Measurements from ENCODE around the gene RAB40B.

Gene RAB40B

DNA sequence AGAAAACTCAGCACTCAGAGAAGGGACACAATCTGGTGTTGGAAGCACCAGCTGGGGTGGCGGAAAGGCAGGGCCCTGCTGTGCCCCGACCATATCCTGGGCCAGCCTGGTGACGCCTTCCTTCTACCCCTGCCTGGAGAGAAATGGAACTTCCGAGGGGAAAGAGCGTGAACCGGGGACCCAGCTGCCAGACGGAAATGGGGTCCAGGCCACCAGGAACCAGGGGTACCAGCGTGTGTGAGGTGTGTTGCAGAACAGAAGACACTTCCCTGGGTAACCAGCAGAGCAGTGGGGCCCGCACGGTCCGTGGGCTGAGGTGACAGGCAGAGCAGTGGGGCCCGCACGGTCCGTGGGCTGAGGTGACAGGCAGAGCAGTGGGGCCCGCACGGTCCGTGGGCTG lies 6.8 kb downstream of the RAB40B start:
- no peak for ATAC-seq

DNA sequence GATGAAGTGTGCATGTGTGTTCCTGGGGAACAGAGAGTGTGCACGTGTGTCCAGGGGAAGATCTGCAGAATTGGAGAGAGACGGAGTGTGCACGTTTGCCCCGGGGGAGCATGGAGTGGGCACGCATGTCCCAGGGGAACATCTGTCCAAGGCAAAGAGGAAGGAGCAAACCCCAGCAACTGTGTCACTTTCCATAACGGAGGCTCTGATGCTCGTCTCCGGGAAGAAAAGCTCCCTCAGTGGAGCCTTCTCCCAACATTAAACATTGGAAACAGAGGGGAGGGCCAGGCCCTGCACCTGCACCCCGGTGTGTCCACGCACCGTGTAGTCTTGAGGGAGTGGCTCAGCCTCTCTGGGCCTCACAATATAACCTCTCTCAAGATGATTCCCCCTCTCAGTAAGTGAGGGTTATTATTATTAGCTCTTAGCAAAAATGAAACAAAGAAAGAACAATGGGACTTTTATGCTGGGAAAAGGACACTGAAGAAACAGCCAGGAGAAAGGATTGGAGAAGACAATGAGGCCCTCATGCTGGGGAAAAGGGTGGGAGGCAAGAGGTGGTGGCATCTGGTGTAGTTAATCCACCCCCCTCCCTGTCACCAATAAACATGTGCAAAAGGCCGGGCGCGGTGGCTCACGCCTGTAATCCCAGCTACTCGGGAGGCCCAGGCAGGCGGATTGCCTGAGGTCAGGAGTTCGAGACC lies 7.6 kb downstream of the RAB40B start:
- ATAC-seq = no peak

DNA sequence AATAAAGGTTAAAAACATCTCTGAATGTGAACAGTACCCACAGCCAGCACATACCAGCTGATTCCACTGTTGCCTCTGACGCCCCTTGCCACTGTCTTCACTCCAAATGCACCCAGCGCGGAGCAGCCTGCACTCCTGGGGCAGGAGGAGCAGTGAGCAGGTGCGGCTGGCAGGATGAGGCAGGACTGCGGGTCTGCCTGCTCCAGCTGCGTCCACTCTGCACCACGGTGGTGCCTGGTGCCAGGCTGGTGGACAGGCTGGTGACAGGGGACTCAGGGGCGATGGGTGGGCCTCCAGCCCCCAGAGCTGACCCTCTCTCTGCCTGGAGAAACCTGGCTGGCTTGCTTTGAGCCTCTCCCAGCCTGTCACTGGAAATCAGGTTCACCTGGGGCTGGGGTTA lies 9.4 kb downstream of the RAB40B start:
- no peak for ATAC-seq

- no peak for ATAC-seq
Measured at GRCh38 chr17:82687871-82688270, 10.6 kb downstream of the RAB40B start.

DNA sequence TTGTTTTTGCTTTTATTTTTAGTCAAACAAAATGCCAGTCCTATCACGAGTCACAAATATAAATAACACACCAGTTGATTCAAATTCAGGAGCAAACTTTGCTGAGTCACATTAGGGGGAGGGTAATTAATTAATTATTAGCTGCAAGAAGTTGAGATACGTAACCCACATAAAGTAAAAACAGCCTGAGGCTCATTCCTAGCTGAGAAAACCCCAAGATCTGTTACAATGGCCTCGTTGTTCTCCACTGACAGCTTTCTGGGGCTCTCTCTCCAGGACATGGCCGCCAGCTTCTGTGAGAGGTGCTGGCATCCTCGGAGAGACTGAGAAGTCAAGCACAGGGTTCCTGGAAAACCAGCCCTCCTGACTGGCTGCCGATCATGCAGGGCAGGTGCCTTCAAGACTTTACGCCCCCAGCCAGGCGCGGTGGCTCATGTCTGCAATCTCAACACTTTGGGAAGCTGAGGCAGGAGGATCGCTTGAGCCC lies 11.1 kb downstream of the RAB40B start:
- no peak for ATAC-seq

DNA sequence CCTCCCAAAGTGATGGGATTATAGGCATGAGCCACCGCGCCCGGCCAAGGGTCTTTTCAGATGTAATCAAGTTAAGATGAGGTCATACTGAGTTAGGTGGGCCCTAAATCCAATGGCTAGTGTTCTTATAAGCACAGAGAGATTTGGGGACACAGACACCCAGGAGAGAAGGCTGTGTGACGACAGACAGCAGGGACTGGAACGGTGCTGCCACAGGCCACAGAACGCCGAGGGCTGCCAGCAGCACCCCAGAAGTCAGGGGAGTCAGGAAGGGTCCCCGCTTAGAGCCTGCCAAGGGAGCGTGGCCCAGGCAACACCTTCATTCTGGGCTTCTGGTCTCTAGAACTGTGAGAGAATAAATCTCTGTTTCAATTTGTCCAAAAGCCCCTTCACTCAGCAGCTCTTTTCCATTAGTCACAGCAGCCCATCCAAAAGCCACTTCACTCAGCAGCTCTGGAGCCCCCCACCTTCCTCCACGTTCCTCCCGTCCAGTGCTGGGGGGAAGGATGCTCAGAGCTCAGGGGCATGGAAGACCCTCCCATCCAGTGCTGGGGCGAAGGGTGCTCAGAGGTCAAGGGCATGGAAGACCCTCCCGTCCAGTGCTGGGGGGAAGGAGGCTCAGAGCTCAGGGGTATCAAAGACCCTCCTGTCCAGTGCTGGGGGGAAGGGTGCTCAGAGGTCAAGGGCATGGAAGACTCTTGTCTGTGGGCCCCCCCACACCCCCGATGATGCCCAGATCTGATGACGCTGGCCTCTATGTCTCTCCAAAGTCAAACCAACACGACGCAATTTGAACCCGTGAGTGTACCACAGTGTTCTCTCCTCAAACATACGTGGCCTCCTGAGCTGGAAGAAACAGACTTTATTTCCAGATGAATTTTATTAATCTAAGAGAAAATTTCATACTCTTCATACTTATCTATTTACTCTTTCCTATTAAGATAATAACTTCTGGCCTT lies 11.9 kb downstream of the RAB40B start:
- no peak for ATAC-seq

DNA sequence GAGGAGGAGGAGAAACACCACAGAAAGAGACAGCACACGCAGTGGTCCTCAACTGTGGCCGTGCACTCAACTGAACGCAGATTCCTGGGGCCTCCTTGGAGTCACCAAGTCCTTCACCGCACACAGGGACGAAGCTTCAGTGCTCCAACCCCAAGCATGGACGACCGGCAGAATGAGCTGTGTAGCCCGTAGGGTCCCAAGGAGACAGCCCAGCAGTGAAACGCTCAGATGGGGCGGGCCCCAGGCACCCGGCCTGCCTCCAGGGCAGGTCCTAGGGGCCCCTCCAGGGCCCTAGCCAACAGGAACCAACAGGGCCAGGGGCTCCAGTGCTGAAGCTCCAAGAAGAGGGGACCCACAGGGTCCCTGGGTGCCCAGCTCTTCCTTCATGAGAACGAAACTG lies 13.2 kb downstream of the RAB40B start:
- ATAC-seq = no peak

GRCh38 chr17:82684228-82684841 lies 14.2 kb downstream of the RAB40B start:
- ATAC-seq = no peak

DNA sequence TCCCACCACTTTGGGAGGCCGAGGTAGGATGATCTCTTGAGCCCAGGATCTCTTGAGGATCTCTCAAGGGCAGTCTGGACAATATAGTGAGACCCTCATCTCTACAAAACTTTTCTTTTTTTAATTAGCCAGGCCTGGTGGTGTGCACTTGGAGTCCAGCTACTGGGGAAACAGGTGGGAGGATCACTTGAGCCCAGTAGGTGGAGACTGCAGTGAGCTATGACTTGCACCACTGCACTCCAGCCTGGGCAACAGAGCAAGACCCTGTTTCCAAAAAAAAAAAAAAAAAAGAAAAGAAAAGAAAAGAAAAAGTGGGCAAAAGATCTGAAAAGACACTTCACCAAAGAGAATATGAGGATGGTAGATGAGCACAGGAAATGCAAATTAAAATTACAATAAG lies 15.0 kb downstream of the RAB40B start:
- no peak for ATAC-seq

GRCh38 chr17:82681547-82681946 lies 17.0 kb downstream of the RAB40B start:
- ATAC-seq = no peak

DNA sequence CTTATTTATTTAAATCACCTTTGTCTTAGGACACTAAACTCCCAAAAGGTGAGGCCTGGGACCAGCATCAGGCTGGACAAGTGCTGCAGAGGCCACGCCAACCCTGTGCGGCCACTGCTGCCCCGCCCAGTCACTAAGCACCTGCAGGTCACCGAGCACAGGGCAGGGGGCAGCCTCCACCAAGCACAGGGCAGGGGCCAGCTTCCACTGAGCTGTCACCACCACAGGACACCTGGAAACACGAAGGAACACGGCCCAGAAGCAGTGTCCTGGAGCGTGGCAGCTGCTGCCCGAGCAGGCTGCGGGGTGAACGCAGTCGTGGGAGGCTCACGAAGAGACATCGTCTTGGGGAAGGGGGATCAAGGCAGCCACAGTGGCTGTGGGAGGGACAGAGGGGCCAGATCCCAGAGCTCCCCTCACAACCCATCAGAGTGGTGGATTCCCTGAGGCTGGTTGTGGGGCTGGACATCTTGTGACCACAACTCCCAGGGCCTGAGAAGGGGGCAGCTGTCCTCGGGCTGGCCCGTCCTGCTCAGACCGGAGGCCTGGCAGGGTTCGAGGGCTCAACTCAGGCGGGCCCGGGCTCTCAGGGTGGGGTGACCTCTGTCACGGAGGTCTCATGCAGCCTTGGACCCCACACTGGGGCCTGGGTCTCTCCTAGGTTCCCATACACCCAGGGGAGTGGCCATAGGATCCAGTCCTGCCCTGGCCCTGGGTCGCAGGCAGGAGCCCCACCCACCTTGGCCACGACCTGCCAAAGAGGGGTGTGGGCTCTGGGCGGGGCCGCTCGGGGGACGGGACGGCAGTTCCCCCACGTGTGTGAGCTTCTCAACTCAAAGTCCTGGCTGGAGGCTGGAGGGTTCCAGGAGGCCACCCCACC lies 18.7 kb downstream of the RAB40B start:
- no peak for ATAC-seq

DNA sequence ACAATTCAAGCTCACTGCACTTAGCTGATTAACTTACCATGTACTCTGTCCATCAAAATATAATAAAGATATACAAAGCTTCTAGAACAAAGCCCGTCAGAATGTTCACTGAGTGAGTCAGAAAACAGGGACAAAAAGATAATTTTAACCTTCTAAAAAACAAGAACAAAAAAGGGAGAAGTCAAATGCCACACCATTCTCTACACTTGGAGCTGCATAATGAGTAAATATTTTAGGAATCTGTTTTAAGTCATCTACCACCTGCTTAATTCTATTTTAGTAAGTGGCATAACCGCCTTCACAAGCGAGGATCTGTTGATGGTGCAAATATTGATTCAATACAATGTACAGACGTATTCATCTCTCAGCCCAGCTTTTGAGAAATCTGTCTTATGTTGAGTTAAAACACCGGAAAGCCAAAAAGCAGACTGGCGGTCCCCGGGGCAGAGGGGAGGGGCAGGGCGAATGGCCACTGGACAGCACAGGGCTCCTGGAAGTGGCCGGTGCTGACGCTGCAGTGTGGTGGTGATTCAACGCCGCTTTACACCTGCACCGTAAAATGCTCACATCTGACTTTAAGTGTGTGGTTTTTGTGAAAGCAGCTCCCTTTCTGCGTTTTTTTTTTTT lies 20.1 kb downstream of the RAB40B start:
- no peak for ATAC-seq

- ATAC-seq = no peak
Measured at GRCh38 chr17:82677353-82677925, 21.1 kb downstream of the RAB40B start.

DNA sequence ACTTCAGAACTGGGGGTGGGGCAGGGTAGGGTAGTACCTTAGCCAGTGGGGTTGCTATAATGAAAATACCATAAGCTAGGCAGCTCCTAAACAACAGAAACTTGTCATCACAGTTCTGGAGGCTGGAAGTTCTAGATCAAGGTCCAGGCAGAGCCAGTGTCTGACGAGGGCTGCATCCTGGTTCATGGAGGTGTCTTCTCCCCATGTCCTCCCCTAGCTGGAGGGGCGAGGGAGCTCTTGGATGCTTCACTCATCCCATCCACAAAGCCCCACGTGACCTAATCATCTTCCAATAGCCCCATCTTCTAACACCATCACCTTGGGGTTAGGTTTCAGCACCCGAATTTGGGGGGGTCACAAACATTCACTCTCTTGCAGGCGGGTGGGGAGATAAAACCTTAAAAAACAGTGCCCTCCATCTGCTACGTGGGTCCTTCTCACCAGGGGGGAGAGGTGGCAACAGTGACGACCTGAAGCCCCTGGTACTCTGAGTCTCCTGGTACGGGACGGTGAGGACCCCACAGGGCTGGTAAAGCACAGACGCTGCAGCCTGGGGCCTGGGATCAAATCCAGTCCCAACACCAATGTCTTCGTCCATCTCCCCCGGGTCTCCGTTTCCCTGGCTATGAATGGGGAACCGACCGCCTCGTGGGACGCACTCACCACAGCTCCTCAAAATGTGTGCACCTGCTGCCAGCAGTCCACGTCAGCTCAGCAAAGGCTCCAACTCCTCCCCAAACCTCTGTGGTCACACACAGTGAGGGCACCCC lies 22.8 kb downstream of the RAB40B start:
- no peak for ATAC-seq

DNA sequence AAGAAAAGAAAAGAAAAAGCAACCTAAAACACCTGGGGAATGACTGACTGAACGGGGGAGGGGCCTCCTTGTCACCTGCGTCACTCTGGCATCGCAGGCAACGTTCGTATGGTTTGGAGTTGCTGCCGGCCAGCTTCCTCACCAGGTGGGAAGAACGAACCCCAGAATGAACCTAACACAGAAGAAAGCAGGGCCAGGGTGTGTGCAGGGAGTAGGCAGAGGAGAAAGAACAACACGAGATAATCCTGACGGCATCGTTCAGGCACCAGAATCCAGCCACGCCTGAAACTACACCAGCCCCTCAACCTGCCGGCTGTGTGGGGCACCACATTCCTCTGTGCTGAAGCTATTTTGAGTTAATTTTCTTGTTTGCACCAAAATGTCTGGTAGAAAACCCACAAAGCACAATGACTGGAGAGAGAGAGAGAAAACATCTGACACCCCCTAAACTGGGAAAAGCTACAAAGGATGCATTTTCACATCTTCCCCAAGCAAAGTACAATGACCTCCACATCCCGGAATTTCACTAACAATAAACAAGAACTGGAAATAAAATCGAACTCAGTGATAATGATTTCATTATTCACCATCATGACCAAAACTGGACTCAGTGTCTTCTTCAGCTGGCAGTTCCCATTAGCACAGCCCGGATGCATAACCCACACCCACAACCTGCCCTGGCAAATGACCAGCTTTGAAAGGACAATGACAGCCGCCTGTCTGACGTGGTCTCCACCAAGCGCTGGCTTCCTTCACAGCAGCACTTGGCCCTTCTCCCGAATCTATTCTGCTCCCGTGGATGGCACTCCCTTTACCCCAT lies 23.6 kb downstream of the RAB40B start:
- ATAC-seq = no peak

DNA sequence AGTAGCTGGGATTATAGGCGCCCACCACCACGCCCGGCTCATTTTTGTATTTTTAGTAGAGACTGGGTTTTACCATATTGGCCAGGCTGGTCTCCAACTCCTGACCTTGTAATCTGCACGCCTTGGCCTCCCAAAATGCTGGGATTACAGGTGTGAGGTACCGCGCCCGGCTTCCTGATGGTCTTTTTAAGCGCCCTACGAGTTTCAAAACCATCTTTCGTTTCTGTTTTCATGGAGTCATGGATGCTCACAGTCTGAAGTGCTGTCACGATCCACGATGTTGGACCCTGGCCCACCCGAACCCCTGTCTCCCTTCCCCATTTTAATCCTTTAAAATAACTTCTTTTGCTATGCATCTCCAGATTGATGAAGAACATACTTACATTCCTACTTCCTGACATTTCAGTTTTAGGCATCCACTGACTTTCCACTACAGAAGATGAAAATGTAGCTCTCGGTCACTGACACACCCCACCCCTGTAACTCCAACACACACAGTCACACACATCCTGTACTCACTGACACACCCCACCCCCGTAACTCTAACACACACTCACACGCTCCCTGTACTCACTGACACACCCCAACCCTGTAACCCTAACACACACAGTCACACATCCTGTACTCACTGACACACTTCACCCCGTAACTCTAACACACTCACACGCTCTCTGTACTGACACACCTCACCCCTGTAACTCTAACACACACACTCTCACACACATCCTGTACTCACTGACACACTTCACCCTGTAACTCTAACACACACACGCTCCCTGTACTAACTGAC lies 27.6 kb downstream of the RAB40B start:
- ATAC-seq = no peak

GRCh38 chr17:82668631-82669099 lies 29.8 kb downstream of the RAB40B start:
- ATAC-seq = peak; percentile 68 to 71

DNA sequence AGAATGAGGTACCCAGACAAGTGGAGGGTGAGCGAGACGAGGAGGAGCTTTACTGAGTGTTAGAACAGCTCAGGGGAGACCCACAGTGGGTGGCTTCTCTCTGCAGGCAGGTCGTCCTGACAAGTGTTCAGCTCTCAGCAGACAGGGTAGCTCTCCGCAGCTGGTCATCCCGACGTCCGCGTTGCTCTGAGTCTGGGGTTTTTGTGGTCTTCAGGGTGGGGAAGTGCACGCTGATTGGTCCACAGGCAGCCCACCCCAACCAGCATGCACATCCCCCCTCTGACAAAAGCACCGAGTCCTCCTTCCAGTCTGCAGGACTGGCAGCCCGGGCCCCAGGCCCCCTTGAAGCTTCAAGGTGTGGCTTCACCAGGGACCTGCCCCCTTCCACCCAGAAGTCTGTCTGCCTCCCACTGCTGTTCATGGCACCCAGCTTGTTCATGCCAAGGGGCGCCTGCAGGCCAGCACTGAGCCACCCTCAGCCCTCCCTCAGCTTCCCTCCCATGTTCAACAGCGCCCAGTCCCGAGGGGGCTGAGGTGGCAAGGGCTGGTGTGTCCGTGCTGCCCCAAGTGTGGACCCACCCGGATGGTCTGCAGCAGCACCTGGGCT lies 30.4 kb downstream of the RAB40B start:
- ATAC-seq = no peak

DNA sequence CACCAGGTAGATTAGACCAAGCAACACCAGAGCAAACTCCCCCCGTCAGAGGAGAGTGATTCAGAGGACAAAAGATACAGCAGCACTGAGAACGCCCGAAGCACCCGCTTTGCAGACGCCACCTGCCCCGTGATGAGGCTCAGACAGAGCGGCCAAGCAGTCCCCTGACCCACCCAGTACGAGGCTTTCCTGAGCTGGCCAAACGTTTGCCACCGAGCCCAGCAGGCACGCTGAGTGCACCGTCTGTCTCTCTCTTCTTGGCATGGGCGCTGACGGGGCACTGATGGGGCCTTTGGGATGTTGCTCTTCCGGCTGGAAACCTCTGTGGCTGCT lies 30.9 kb downstream of the RAB40B start:
- ATAC-seq = no peak

Measured in activated CD4-positive, CD25-positive, alpha-beta regulatory T cell treated with anti-CD3 and anti-CD28 coated beads, Interleukin-2, amount 50 U/mL, for 24 hours (primary cell).